OCI-LY1 (cell line): ENCODE results near the gene ZBED5.

Experiments used
- CTCF ChIP-seq: fragments of 200-600 bp; sonication (generic), shearing (Covaris generic); IDR thresholded peaks from 2 replicates; pipeline ENCODE4 v1.5.1; 2017; ENCODE audit warnings: mild to moderate bottlenecking, antibody characterized with exemption, low read length, moderate library complexity, mixed read lengths
- EZH2 ChIP-seq: fragments of 200-600 bp; sonication (generic), shearing (Covaris generic); IDR thresholded peaks from 2 replicates; pipeline ENCODE4 v1.8.0; 2017; ENCODE audit warnings: borderline replicate concordance, mixed run types, mild to moderate bottlenecking, antibody characterized with exemption, low read length, moderate library complexity, mixed read lengths

- TF ChIP-seq CTCF (no peak), EZH2 (no peak)
Measured at GRCh38 chr11:10892250-10892649, 34.4 kb upstream of the ZBED5 start.
